Stimulated activated CD4-positive, alpha-beta T cell treated with anti-CD3 and anti-CD28 coated beads, TNF-alpha, amount 100 ng/mL, for 1 hour (primary cell): Measurements from ENCODE around the gene MTHFD2.
"Not testable (repeated sequence)": the region's sequence is repeated elsewhere in the genome, so short reads cannot be mapped to it uniquely, and the experiment has no call there.

Experiments used
- DNase-seq, 3 donors: peaks; one replicate each; pipeline ENCODE4 v3.0.0-alpha.2; 2020; ENCODE audit warnings: low read depth in 3 of 3, low spot score in 1 of 3

The MTHFD2 gene

DNA sequence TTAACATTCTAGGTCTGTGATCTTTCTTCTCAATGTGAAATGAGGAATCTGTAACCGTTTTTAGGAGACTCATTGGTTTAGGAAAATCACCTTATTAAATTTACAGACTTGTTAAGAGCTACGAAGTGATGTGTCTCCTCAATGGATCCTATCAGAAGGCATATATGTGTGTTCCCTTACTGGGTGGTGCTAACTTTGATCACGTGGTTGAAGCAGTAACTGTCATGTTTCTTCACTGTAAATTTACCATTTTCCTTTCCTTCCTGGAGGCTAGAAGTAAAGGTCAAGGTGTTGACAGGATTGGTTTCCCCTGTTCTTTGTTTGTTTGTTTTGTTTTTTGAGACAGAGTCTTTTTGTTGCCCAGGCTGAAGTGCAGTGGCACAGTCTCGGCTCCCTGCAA is 1.4 kb upstream of the MTHFD2 start:
- DNase-seq = no peak

DNA sequence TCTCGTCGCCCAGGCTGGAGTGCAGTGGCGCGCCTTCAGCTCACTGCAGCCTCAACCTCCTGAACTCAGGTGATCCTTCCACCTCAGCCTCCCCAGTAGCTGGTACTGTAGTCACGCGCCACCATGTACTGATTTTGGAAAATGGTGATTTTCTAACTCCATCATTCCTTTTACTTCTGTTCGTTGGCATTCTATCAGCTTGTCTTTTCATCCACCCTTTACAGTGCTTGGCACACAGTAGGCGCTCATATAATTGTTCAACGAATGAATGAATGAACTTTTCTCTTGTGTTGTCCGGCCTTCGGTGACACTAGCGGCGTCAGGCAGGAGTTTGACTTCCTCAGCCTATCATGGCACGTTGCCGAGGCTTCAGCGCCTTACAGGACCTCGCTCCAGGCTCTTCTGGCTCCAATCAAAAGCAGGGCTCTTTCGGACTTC is 373 bp upstream of the MTHFD2 start:
- DNase-seq = no peak

DNA sequence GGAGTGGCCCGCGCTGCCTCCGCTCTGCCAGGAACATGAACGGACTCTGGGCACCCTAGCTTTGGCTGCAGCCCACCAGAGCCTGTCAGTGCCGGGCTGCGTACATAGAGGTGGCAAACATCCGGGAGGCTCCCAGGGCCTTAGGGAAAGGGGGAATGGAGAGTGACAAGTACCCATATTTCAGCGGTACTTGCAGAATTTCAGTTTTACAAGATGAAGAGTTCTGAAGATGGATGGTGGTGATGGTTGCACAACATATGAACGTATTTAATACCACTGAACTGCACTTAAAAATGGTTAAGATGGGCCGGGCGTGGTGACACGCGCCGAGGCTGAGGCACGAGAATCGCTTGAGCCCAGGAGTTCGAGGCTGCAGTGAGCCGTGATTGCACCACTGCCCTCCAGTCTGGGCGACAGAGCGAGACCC is 873 bp downstream of the MTHFD2 start:
- DNase-seq = no peak

DNA sequence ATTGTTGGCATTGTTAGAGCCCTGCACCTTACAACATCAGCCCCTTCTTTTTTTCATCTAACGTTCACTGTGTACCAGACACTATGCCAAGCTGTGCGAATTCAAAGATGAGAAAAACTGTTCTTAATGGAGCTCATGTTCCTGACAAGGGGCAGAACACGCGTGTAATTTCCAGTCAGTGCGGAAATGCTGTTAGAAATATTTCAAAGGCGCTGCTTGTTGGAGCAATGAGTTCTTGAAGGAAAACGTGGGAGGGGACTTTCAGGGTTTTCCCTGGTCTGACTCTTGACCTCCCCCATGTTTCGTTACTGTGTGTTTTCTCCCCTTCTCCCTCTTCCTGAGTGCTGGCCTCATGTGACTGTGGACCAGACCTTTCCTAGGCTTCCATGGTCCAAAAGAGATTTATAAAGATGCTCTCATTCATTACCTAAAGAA is 1.5 kb downstream of the MTHFD2 start:
- DNase-seq = no peak

DNA sequence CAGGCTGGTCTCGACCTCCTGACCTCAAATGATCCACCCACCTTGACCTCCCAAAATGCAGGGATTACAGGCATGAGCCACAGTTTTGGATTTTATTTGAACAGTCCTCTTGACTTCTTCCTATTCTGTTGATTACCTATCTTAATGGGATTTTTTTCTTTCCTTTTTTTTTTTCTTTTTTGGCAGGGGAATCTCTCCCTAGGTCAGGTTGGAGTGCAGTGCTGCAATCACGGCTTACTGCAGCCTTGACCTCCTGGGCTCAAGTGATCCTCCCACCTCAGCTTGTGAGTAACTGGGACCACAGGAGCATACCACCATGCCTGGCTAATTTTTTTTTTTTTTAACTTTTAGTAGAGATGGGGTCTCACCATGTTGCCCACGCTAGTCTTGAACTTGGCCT is 2.8 kb downstream of the MTHFD2 start:
- DNase-seq = no peak

DNA sequence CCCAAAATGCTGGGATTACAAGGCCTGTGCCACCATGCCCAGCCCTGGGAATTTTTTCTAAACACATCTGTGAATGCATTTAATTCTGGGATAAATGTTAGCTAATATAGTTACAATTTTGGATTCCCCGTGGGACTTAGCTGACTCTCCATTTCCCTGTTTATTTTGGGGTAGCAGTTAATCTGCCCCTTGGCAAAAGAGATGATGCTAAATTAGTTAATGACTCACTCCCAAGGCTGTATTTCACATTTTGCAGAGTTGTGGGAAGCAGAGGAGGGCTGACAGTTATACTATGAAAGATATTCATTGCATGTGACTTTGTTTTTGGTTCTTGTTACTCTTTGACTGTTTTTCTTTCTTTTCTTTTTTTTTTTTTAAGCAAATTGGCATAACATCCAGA is 3.2 kb downstream of the MTHFD2 start:
- DNase-seq = no peak

GRCh38 chr2:74204436-74204835 is 6.0 kb downstream of the MTHFD2 start:
- no peak for DNase-seq

GRCh38 chr2:74205113-74205512 is 6.7 kb downstream of the MTHFD2 start:
- DNase-seq = no peak

DNA sequence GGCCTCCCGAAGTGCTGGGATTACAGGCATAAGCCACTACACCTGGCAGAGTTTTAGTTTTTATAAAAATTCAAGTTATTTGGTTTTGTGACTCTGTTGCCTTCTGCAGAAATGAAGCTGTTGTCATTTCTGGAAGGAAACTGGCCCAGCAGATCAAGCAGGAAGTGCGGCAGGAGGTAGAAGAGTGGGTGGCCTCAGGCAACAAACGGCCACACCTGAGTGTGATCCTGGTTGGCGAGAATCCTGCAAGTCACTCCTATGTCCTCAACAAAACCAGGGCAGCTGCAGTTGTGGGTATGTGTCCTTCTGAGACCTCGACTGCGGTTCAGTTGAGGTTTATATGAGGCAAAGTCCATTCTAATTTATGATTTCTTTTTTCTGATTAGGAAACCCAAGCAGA is 7.2 kb downstream of the MTHFD2 start:
- DNase-seq = no peak

DNA sequence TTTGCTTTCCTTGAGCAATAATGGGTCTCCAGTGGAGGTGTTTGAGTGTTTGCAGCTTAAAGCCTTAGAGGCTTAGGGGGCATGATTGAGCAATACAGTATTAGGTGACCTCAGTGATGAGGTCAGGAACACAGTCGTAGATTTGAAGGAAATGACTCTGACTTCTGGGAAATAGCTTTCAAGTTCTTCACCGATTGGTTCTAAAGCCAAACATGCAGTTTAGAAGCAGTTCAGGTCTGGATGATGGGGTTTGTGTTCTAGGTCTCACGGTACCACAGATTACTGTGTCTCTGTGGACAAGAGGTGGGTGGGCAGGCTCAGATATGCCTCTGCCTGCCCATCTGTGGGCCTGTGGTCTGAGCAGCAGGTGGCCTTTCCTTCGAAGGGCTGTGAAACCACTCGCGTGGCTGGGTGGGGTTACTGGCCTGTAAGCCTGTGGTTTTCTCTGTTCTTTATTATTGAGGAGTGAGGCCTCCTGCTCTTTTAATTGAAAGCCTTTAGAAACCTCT is 7.8 kb downstream of the MTHFD2 start:
- no peak for DNase-seq

- no peak for DNase-seq
Measured at GRCh38 chr2:74212702-74213410, 14.4 kb downstream of the MTHFD2 start.

DNA sequence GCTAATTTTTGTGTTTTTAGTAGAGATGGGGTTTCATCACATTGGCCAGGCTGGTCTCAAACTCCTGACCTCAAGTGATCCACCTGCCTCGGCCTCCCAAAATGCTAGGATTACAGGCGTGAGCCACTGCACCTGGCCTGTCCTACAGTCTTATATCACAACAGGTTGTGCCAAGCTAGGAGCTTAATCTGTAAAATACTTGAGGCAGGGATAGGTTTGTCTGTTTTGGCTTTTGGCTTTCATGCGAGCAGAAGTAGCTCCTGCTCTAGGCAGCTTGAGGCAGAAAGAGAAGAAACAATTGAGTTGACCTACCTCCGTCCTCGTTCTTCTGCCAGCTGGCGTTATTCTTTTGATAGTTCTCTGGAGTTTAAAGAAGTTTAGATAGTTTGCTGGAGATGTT is 17.4 kb downstream of the MTHFD2 start:
- DNase-seq = not testable (repeated sequence)

GRCh38 chr2:74216642-74217041 is 18.2 kb downstream of the MTHFD2 start:
- no peak for DNase-seq

GRCh38 chr2:74219846-74220486 is 21.6 kb downstream of the MTHFD2 start:
- DNase-seq = no peak

GRCh38 chr2:74221091-74221490 is 22.7 kb downstream of the MTHFD2 start:
- no peak for DNase-seq

- no peak for DNase-seq
Measured at GRCh38 chr2:74221604-74222299, 23.3 kb downstream of the MTHFD2 start.

DNA sequence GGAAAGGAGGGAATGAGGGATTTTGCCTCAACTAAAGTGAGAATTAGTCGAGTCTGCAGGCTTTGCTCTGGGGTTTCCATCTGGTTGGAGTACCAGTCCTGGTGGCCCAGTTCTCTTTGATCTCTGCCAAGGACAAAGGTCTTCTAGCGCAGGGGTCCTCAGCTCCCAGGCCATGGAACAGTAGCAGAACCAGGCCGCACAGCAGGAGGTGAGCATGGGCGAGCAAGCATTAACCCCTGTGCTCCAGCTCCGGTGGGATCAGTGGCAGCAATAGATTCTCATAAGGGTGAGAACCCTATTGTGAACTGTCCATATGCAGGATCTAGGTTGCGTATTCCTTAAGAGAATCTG is 23.9 kb downstream of the MTHFD2 start:
- no peak for DNase-seq

- no peak for DNase-seq
Measured at GRCh38 chr2:74223941-74224770, 25.7 kb downstream of the MTHFD2 start.

- no peak for DNase-seq
Measured at GRCh38 chr2:74225698-74226459, 27.5 kb downstream of the MTHFD2 start.

GRCh38 chr2:74226648-74227213 is 28.3 kb downstream of the MTHFD2 start:
- no peak for DNase-seq
